ENCODE data around the gene PLXNA2.

Gene PLXNA2

DNA sequence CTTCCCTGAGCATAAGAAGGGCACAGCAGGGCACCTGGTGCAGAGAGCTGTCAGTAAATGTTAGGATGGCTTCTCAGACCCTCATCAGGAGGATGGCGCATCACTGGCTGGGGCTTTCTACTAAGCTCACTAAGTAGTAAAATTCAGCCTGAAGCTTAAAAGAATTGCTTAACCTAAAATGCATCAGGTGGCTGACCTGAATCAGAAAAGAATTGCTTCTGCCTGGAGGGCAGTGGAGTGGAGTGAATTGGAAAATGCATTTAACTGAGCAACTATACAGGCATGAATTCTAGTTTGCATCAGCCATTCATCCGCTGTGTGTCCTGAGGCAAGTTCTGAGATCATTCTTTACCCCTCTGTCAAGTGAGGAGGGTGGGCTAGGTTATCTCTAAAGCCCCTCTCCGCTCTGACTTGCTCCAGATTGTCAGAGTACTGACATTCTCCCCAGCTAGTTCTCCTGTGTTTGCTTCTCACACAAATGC lies 191.2 kb downstream of the PLXNA2 start:
- Histone ChIP-seq H3K4me2 (ENCODE audit: insufficient read depth, low read length) (no peak overlapping the region), H4K20me1 (ENCODE audit: insufficient read depth, low read length) (0 out of 2 replicates have a peak, but pooled peaks cover 3% of the 10 kb centered on the region), H3K36me3 (ENCODE audit: insufficient read depth, low read length) (no peaks in the 10 kb centered on the region), H3K4me1 (ENCODE audit: insufficient read depth, low read length) (no peaks in the 10 kb centered on the region), H3K27ac (ENCODE audit: low read length) (no peak overlapping the region), H2AFZ (ENCODE audit: low read depth, low read length) (no peak overlapping the region), H3K4me3 (ENCODE audit: low read depth in 1 of 2, low read length in 2 of 2) (no peak overlapping the region), H3K9me3 (ENCODE audit: insufficient read depth, low read length, severe bottlenecking) (no peaks in the 10 kb centered on the region), H3K9ac (ENCODE audit: low read depth, low read length) (no peak overlapping the region), H3K79me2 (ENCODE audit: insufficient read depth, low read length) (no peaks in the 10 kb centered on the region), H3K27me3 (ENCODE audit: insufficient read depth, low read length, poor library complexity) (peaks cover 47% of the 10 kb centered on the region)
- DNase-seq (no peak), ATAC-seq (ENCODE audit: insufficient read depth, low read depth) (no peak)
- TF ChIP-seq EZH2 (IDR thresholded peaks at IDR 0.05; ENCODE audit: borderline replicate concordance, low read depth, low read length, severe bottlenecking), result no peak
- TF ChIP-seq, protein P1, sequence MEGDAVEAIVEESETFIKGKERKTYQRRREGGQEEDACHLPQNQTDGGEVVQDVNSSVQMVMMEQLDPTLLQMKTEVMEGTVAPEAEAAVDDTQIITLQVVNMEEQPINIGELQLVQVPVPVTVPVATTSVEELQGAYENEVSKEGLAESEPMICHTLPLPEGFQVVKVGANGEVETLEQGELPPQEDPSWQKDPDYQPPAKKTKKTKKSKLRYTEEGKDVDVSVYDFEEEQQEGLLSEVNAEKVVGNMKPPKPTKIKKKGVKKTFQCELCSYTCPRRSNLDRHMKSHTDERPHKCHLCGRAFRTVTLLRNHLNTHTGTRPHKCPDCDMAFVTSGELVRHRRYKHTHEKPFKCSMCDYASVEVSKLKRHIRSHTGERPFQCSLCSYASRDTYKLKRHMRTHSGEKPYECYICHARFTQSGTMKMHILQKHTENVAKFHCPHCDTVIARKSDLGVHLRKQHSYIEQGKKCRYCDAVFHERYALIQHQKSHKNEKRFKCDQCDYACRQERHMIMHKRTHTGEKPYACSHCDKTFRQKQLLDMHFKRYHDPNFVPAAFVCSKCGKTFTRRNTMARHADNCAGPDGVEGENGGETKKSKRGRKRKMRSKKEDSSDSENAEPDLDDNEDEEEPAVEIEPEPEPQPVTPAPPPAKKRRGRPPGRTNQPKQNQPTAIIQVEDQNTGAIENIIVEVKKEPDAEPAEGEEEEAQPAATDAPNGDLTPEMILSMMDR (IDR thresholded peaks at IDR 0.05; ENCODE audit: borderline replicate concordance, extremely low read depth, low read length, poor library complexity, severe bottlenecking), result no peak

DNA sequence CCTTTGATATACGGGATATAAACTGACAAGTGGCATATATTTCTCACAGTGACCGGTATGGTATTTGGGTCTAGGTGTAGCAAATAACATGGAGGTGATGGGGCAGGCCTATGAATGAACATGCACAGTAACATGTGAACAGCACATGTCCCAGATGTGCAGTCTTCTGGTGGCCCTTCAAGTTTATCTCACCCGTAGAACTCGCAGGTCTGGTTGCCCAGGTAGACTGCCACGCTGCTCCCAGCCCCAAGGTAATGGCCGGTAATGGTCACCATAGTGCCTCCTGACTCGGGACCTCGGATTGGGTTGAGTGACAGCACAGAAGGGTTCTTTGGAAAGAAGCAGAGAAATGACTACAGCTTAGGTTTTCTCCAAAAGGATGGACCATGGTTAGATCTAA lies 192.0 kb downstream of the PLXNA2 start:
- Histone ChIP-seq H2AFZ (ENCODE audit: low read depth, low read length) (no peak overlapping the region), H3K27me3 (ENCODE audit: insufficient read depth, low read length, poor library complexity) (peaks cover 44% of the 10 kb centered on the region), H3K4me3 (ENCODE audit: low read depth in 1 of 2, low read length in 2 of 2) (no peak overlapping the region), H3K4me1 (ENCODE audit: insufficient read depth, low read length) (no peaks in the 10 kb centered on the region), H3K9ac (ENCODE audit: low read depth, low read length) (no peak overlapping the region), H4K20me1 (ENCODE audit: insufficient read depth, low read length) (0 out of 2 replicates have a peak, but pooled peaks cover 3% of the 10 kb centered on the region), H3K36me3 (ENCODE audit: insufficient read depth, low read length) (no peaks in the 10 kb centered on the region), H3K79me2 (ENCODE audit: insufficient read depth, low read length) (no peaks in the 10 kb centered on the region), H3K27ac (ENCODE audit: low read length) (no peak overlapping the region), H3K9me3 (ENCODE audit: insufficient read depth, low read length, severe bottlenecking) (no peaks in the 10 kb centered on the region), H3K4me2 (ENCODE audit: insufficient read depth, low read length) (no peak overlapping the region)
- TF ChIP-seq, protein P1 (IDR thresholded peaks at IDR 0.05; ENCODE audit: borderline replicate concordance, extremely low read depth, low read length, poor library complexity, severe bottlenecking), result no peak
- no peak for TF ChIP-seq EZH2 (IDR thresholded peaks at IDR 0.05; ENCODE audit: borderline replicate concordance, low read depth, low read length, severe bottlenecking)
- no peak for ATAC-seq (ENCODE audit: insufficient read depth, low read depth)
- DNase-seq, result no peak

DNA sequence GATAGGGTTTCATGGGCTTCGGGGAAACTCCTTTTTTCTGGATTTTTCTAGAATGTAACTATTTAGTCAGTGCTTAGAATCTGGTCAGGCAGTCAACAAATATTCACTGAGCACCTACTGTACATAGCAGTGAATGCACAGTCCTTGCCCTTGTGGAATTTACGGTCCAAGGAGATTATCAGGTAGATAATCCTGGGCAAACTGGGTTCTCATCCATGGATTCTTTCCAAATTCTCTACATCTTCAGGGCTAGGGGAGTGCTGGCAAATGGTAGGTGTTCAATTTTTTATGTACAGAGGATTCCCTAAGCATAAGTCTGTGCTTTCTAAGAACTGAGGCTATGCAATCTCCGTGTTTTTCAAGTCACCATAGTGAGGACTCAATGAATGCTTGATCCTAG lies 192.5 kb downstream of the PLXNA2 start:
- Histone ChIP-seq H3K27me3 (ENCODE audit: insufficient read depth, low read length, poor library complexity) (peaks cover 42% of the 10 kb centered on the region), H3K79me2 (ENCODE audit: insufficient read depth, low read length) (no peaks in the 10 kb centered on the region), H3K9ac (ENCODE audit: low read depth, low read length) (no peak overlapping the region), H3K4me1 (ENCODE audit: insufficient read depth, low read length) (no peaks in the 10 kb centered on the region), H2AFZ (ENCODE audit: low read depth, low read length) (no peak overlapping the region), H4K20me1 (ENCODE audit: insufficient read depth, low read length) (0 out of 2 replicates have a peak, but pooled peaks cover 3% of the 10 kb centered on the region), H3K4me3 (ENCODE audit: low read depth in 1 of 2, low read length in 2 of 2) (no peak overlapping the region), H3K27ac (ENCODE audit: low read length) (no peak overlapping the region), H3K9me3 (ENCODE audit: insufficient read depth, low read length, severe bottlenecking) (no peaks in the 10 kb centered on the region), H3K36me3 (ENCODE audit: insufficient read depth, low read length) (no peaks in the 10 kb centered on the region), H3K4me2 (ENCODE audit: insufficient read depth, low read length) (no peak overlapping the region)
- DNase-seq (no peak), ATAC-seq (ENCODE audit: insufficient read depth, low read depth) (no peak)
- no peak for TF ChIP-seq EZH2 (IDR thresholded peaks at IDR 0.05; ENCODE audit: borderline replicate concordance, low read depth, low read length, severe bottlenecking)
- TF ChIP-seq, protein P1 (IDR thresholded peaks at IDR 0.05; ENCODE audit: borderline replicate concordance, extremely low read depth, low read length, poor library complexity, severe bottlenecking), result no peak

DNA sequence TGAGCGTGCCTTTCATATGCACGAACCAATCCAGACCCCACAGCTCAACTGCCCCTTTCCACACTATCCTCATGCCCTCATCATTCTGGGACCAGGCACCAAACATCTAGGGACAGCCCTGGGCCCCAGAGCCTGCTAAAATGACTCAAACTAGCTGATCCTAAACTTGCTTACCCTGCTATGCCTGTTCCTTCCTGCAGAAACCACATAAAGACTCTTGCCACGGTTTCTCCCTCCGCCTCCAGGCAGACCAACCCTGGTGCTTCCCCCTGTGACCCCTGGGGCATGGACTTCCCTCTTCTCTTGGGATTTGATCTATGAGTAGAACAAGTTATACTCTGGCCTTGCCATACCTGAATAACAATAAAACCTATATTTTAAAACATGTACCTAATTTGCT lies 195.3 kb downstream of the PLXNA2 start:
- Histone ChIP-seq H3K36me3 (ENCODE audit: insufficient read depth, low read length) (no peaks in the 10 kb centered on the region), H3K4me2 (ENCODE audit: insufficient read depth, low read length) (no peak overlapping the region), H3K4me1 (ENCODE audit: insufficient read depth, low read length) (no peaks in the 10 kb centered on the region), H3K9me3 (ENCODE audit: insufficient read depth, low read length, severe bottlenecking) (no peaks in the 10 kb centered on the region), H3K27ac (ENCODE audit: low read length) (no peak overlapping the region), H4K20me1 (ENCODE audit: insufficient read depth, low read length) (no peaks in the 10 kb centered on the region), H2AFZ (ENCODE audit: low read depth, low read length) (no peak overlapping the region), H3K79me2 (ENCODE audit: insufficient read depth, low read length) (no peaks in the 10 kb centered on the region), H3K27me3 (ENCODE audit: insufficient read depth, low read length, poor library complexity) (peaks cover 41% of the 10 kb centered on the region), H3K4me3 (ENCODE audit: low read depth in 1 of 2, low read length in 2 of 2) (no peak overlapping the region), H3K9ac (ENCODE audit: low read depth, low read length) (no peak overlapping the region)
- no peak for TF ChIP-seq EZH2 (IDR thresholded peaks at IDR 0.05; ENCODE audit: borderline replicate concordance, low read depth, low read length, severe bottlenecking)
- TF ChIP-seq, protein P1 (IDR thresholded peaks at IDR 0.05; ENCODE audit: borderline replicate concordance, extremely low read depth, low read length, poor library complexity, severe bottlenecking), result no peak
- DNase-seq, result no peak
- ATAC-seq (ENCODE audit: insufficient read depth, low read depth), result no peak
